A549 (cell line): ENCODE data around the gene ARFGEF3. TPM values are rescaled to one million over a fixed set of nuclear protein-coding genes. Genes with fewer than 3 reads are reported as not detected.
"Not testable (repeated sequence)": the region's sequence is repeated elsewhere in the genome, so short reads cannot be mapped to it uniquely, and the experiment has no call there.

ENCODE experiments used
- ATAC-seq, 2 experiments: fragments of 200-7000 bp in 1 of 2; fragments of >200 bp in 1 of 2; cut with Nextera tagmentation in 1 of 2; cut with Tn5 transposase in 1 of 2; 3 replicates each; pipeline versions ENCODE4 v1.8.0 to v1.9.1; 2018 to 2020; ENCODE audit warnings: mild to moderate bottlenecking in 1 of 2, moderate library complexity in 1 of 2
- CTCF ChIA-PET: fragments of 300-600 bp; sonication (Branson Sonifier 250); formaldehyde crosslinking; extraction: SDS; loops from one replicate; lab custom pipeline; 2021; ENCODE audit warnings: antibody characterized with exemption, inconsistent platforms; lab: Yijun Ruan, JAX
- POLR2A ChIA-PET: fragments of 350-600 bp; formaldehyde crosslinking; extraction: SDS; loops from one replicate; lab custom pipeline; 2021; ENCODE audit warnings: antibody characterized with exemption, inconsistent platforms; lab: Yijun Ruan, JAX
- DNase-seq, 2 experiments: peaks; one replicate each; pipeline versions ENCODE4 v3.0.0 to v3.0.0-alpha.2; 2011 to 2016; ENCODE audit warnings: low read depth in 1 of 2, low spot score in 1 of 2
- FAIRE-seq: peaks from 2 replicates; lab custom pipeline; 2011; peaks lifted over from hg19 to GRCh38; lab: Jason Lieb, UNC
- H3K27ac ChIP-seq, 2 experiments: fragments of >200 bp; sonication (Bioruptor Twin); formaldehyde crosslinking; 3 replicates each; pipeline ENCODE4 v1.5.1; 2016 to 2017
- H3K4me1 ChIP-seq: fragments of >200 bp; sonication (Bioruptor Twin); formaldehyde crosslinking; 3 replicates; pipeline ENCODE4 v1.6.1; 2016
- H3K4me2 ChIP-seq: fragments of >200 bp; sonication (Bioruptor Twin); formaldehyde crosslinking; 3 replicates; pipeline ENCODE4 v1.6.1; 2016
- H3K4me3 ChIP-seq: fragments of >200 bp; sonication (Bioruptor Twin); formaldehyde crosslinking; 3 replicates; pipeline ENCODE4 v1.5.1; 2016
- H3K9me3 ChIP-seq: fragments of >200 bp; sonication (Bioruptor Twin); formaldehyde crosslinking; 3 replicates; pipeline ENCODE4 v1.6.1; 2016
- BCL3 ChIP-seq: fragments of >200 bp; sonication (Bioruptor Twin); formaldehyde crosslinking; IDR thresholded peaks from 3 replicates; pipeline ENCODE4 v1.6.1; 2016
- CEBPB ChIP-seq, 2 experiments: fragments of >200 bp in 1 of 2; sonication (Bioruptor Twin) in 1 of 2; formaldehyde crosslinking in 1 of 2; IDR thresholded peaks; 2 replicates each; pipeline ENCODE4 v1.6.1; 2012 to 2016
- CHD2 ChIP-seq: fragments of 150-350 bp; IDR thresholded peaks from 2 replicates; pipeline ENCODE4 v1.6.1; 2014; ENCODE audit warnings: low read length; ENCODE audit not compliant: partially characterized antibody
- EP300 ChIP-seq, 2 experiments: fragments of >200 bp; sonication (Bioruptor Twin); formaldehyde crosslinking; IDR thresholded peaks; 2 replicates in 1 of 2; 3 replicates in 1 of 2; pipeline ENCODE4 v1.6.1; 2016 to 2017
- FOSL2 ChIP-seq, 2 experiments: fragments of 450-650 bp in 1 of 2; fragments of >200 bp in 1 of 2; sonication (Bioruptor Twin) in 1 of 2; formaldehyde crosslinking; IDR thresholded peaks; 2 replicates each; pipeline versions ENCODE4 v1.5.0 to v1.6.1; 2016 to 2020; ENCODE audit warnings: mild to moderate bottlenecking in 1 of 2, moderate library complexity in 1 of 2
- FOXS1 ChIP-seq: fragments of 250-450 bp; sonication (Bioruptor Pico); IDR thresholded peaks from 2 replicates; pipeline ENCODE4 v1.5.0; 2020; ENCODE audit warnings: mild to moderate bottlenecking, moderate library complexity
- HES2 ChIP-seq: fragments of >200 bp; sonication (Bioruptor Twin); formaldehyde crosslinking; IDR thresholded peaks from 2 replicates; pipeline ENCODE4 v1.6.1; 2016
- HOXB13 ChIP-seq: fragments of 250-450 bp; sonication (Bioruptor Pico); IDR thresholded peaks from 2 replicates; pipeline ENCODE4 v1.5.0; 2020; ENCODE audit warnings: low read depth, mild to moderate bottlenecking, moderate library complexity
- JUN ChIP-seq, 2 experiments: fragments of >200 bp; sonication (Bioruptor Twin); formaldehyde crosslinking; IDR thresholded peaks; 2 replicates in 1 of 2; 3 replicates in 1 of 2; pipeline ENCODE4 v1.6.1; 2016 to 2017
- KDM1A ChIP-seq: fragments of 200-600 bp; sonication (generic); IDR thresholded peaks from 2 replicates; pipeline ENCODE4 v1.6.1; 2016; ENCODE audit warnings: low read depth, mild to moderate bottlenecking
- MAFK ChIP-seq: fragments of 450-650 bp; IDR thresholded peaks from 2 replicates; pipeline ENCODE4 v1.6.1; 2014; ENCODE audit not compliant: partially characterized antibody
- MAX ChIP-seq: IDR thresholded peaks from 2 replicates; pipeline ENCODE4 v1.6.1; 2012
- NFE2L2 ChIP-seq: fragments of 150-350 bp; conservative IDR thresholded peaks from 2 replicates; pipeline ENCODE4 v1.6.1; 2014; ENCODE audit warnings: low read length
- NPAS2 ChIP-seq: fragments of 250-450 bp; sonication (Bioruptor Pico); IDR thresholded peaks from 2 replicates; pipeline ENCODE4 v1.8.0; 2022; ENCODE audit warnings: mild to moderate bottlenecking, moderate library complexity, borderline replicate concordance
- PBX3 ChIP-seq: IDR thresholded peaks from 2 replicates; pipeline ENCODE4 v1.6.1; 2012
- PHF8 ChIP-seq: fragments of 200-600 bp; sonication (generic); IDR thresholded peaks from 2 replicates; pipeline ENCODE4 v1.6.1; 2016; ENCODE audit warnings: low read depth, mild to moderate bottlenecking, antibody characterized with exemption, moderate library complexity, borderline replicate concordance
- POLR2AphosphoS2 ChIP-seq: conservative IDR thresholded peaks from 2 replicates; pipeline ENCODE4 v1.6.1; 2012; ENCODE audit warnings: low read length, improper control_type of control experiment, inconsistent platforms
- RCOR1 ChIP-seq: fragments of 150-350 bp; IDR thresholded peaks from 2 replicates; pipeline ENCODE4 v1.6.1; 2014; ENCODE audit warnings: antibody characterized with exemption, low read length, low read depth
- RFX5 ChIP-seq: fragments of 450-650 bp; IDR thresholded peaks from 2 replicates; pipeline ENCODE4 v1.7.1; 2014; ENCODE audit warnings: antibody characterized with exemption, mild to moderate bottlenecking, moderate library complexity
- SMC3 ChIP-seq: fragments of >200 bp; sonication (Bioruptor Twin); formaldehyde crosslinking; IDR thresholded peaks from 3 replicates; pipeline ENCODE4 v1.6.1; 2018; ENCODE audit warnings: inconsistent platforms
- SREBF2 ChIP-seq: fragments of 450-650 bp; IDR thresholded peaks from 2 replicates; pipeline ENCODE4 v1.6.1; 2014; ENCODE audit warnings: mild to moderate bottlenecking, moderate library complexity
- TP53 ChIP-seq: fragments of 250-450 bp; sonication (Bioruptor Pico); IDR thresholded peaks from 2 replicates; pipeline ENCODE4 v1.5.0; 2021; ENCODE audit warnings: mild to moderate bottlenecking, moderate library complexity
- ZFP36 ChIP-seq: fragments of 450-650 bp; IDR thresholded peaks from 2 replicates; pipeline ENCODE4 v1.6.1; 2014; ENCODE audit warnings: borderline replicate concordance; ENCODE audit not compliant: partially characterized antibody
- WGBS: methylation state at CpG from one replicate; pipeline ENCODE4 v1.1.6; 2017; ENCODE audit errors: missing lambda C conversion rate; 5-methylcytosine and 5-hydroxymethylcytosine counted together
- polyA plus RNA-seq, 4 experiments: library from polyadenylated mRNA; depleted of rRNA in 3 of 4; stranded (reverse); fragments of >200 nt; fragmentation: RNase III in 1 of 4; extraction: RNeasy Plus Mini Kit Qiagen cat#74134 plus additional on column Dnase treatment in 1 of 4; gene quantifications; 2 replicates in 3 of 4; 3 replicates in 1 of 4; pipeline ENCODE4 v1.2.3, GENCODE V29; 2011 to 2017
- TF ChIP-seq, protein P1 (sequence below): IDR thresholded peaks from 2 replicates; pipeline ENCODE4 v1.6.1; 2012; ENCODE audit warnings: low read depth, borderline replicate concordance
- TF ChIP-seq, protein P2 (sequence below): fragments of >200 bp; sonication (Bioruptor Twin); formaldehyde crosslinking; IDR thresholded peaks from 3 replicates; pipeline ENCODE4 v1.5.1; 2016
- TF ChIP-seq, protein P3 (sequence below): fragments of 250-450 bp; sonication (Bioruptor Pico); IDR thresholded peaks from 2 replicates; pipeline ENCODE4 v1.5.0; 2020; ENCODE audit warnings: low read depth, mild to moderate bottlenecking, moderate library complexity
- TF ChIP-seq, protein P4 (sequence below): fragments of 150-350 bp; IDR thresholded peaks from 2 replicates; pipeline ENCODE4 v1.6.1; 2014; ENCODE audit warnings: low read depth, mild to moderate bottlenecking, low read length

Gene ARFGEF3
- polyA plus RNA-seq, 2 of the 4 experiments (the other 2 are of a cell fraction), result 0.15 to 0.83 TPM

DNA sequence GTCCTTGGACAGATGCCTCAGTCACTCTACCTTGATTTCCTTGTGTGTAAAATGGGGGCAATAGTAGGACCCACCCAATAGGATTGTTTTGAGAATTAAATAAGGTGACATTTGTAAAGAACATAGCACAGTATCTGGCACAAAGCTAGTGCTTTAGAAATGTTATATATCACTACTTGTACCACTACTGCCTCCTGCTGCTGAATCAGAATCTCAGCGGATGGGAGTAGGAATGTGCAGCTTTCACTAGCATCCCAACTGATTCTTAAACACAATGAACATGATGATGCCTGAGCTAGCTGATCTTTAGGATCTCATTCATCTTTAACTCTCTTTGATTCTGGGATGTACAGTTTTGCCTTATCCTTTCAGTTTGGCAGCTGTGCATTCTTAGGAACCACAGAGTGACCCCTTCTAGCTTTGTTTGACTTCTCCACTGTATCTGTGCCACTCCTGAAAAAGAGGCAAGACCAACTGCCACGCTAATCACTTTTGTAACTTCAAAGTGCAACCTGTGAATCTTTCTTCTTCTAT, 49.4 kb downstream of the ARFGEF3 start:
- POLR2A ChIA-PET, result no interaction called here
- TF ChIP-seq PBX3 (no peak), JUN (IDR thresholded peaks at IDR 0.05) (no peak), PHF8 (no peak), BCL3 (no peak), NFE2L2 (no peak), HES2 (no peak), SMC3 (no peak)
- TF ChIP-seq, protein P1, sequence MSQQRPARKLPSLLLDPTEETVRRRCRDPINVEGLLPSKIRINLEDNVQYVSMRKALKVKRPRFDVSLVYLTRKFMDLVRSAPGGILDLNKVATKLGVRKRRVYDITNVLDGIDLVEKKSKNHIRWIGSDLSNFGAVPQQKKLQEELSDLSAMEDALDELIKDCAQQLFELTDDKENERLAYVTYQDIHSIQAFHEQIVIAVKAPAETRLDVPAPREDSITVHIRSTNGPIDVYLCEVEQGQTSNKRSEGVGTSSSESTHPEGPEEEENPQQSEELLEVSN, result no peak
- Histone ChIP-seq H3K4me2 (no peak overlapping the region), H3K27ac (no peak overlapping the region), H3K4me3 (no peak overlapping the region), H3K9me3 (no peaks in the 10 kb centered on the region), H3K4me1 (no peaks in the 10 kb centered on the region)
- no peak for ATAC-seq
- no peak for FAIRE-seq
- WGBS, result 77% methylated on average over 2 of the region's 2 CpGs
- DNase-seq, result peak in 1 of 2 experiments; percentile 3
- CTCF ChIA-PET, result interaction anchor here (1.1 kb wide), 1 partner anchor 9 kb away, joined by 3 read pairs; no protein-coding TSS in a partner anchor

DNA sequence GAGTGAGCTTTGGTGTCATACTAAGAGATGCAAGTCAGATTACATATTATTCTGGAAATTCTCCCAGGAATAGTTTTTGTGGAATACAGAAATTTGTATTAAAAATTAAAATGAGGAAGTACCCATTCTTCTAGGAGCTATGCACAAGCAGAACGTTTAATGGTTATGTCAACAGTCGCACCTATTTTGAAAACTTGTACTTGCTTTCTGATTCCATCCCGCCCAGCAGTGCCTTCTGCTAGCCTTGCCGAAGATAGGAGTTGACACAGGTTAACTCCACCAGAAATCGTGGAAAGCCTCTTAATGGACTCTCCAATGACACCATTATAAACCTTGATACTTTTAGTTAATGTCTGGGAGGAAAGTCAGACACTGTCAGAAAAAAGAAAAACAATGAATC, 49.9 kb downstream of the ARFGEF3 start:
- no peak overlapping the region for H3K4me2 ChIP-seq
- H3K27ac ChIP-seq, result no peak overlapping the region
- ChIA-PET POLR2A (no interaction called here), CTCF (interaction anchor here (1.1 kb wide), 1 partner anchor 10 kb away, joined by 3 read pairs; no protein-coding TSS in a partner anchor)
- no peak for FAIRE-seq
- H3K9me3 ChIP-seq, result no peaks in the 10 kb centered on the region
- TF ChIP-seq NPAS2 (CRISPR knock-in tag) (no peak), ZFP36 (no peak), FOSL2 (IDR thresholded peaks at IDR 0.05) (no peak), FOSL2 (CRISPR knock-in tag; IDR thresholded peaks at IDR 0.05) (no peak), HOXB13 (no peak), EP300 (IDR thresholded peaks at IDR 0.05) (no peak), POLR2AphosphoS2 (no peak), FOXS1 (CRISPR knock-in tag) (no peak), KDM1A (no peak), RCOR1 (no peak), SREBF2 (no peak), PBX3 (no peak), MAFK (no peak), MAX (no peak), RFX5 (no peak), CHD2 (no peak), TP53 (no peak), CEBPB (IDR thresholded peaks at IDR 0.05) (no peak)
- TF ChIP-seq, protein P2, sequence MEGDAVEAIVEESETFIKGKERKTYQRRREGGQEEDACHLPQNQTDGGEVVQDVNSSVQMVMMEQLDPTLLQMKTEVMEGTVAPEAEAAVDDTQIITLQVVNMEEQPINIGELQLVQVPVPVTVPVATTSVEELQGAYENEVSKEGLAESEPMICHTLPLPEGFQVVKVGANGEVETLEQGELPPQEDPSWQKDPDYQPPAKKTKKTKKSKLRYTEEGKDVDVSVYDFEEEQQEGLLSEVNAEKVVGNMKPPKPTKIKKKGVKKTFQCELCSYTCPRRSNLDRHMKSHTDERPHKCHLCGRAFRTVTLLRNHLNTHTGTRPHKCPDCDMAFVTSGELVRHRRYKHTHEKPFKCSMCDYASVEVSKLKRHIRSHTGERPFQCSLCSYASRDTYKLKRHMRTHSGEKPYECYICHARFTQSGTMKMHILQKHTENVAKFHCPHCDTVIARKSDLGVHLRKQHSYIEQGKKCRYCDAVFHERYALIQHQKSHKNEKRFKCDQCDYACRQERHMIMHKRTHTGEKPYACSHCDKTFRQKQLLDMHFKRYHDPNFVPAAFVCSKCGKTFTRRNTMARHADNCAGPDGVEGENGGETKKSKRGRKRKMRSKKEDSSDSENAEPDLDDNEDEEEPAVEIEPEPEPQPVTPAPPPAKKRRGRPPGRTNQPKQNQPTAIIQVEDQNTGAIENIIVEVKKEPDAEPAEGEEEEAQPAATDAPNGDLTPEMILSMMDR, result no peak
- TF ChIP-seq, protein P3, sequence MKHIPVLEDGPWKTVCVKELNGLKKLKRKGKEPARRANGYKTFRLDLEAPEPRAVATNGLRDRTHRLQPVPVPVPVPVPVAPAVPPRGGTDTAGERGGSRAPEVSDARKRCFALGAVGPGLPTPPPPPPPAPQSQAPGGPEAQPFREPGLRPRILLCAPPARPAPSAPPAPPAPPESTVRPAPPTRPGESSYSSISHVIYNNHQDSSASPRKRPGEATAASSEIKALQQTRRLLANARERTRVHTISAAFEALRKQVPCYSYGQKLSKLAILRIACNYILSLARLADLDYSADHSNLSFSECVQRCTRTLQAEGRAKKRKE, result no peak
- TF ChIP-seq, protein P4, sequence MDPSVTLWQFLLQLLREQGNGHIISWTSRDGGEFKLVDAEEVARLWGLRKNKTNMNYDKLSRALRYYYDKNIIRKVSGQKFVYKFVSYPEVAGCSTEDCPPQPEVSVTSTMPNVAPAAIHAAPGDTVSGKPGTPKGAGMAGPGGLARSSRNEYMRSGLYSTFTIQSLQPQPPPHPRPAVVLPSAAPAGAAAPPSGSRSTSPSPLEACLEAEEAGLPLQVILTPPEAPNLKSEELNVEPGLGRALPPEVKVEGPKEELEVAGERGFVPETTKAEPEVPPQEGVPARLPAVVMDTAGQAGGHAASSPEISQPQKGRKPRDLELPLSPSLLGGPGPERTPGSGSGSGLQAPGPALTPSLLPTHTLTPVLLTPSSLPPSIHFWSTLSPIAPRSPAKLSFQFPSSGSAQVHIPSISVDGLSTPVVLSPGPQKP, result no peak
- no peak for DNase-seq
- H3K4me1 ChIP-seq, result no peaks in the 10 kb centered on the region
- 49% methylated on average over 5 of the region's 5 CpGs for WGBS
- no peak for ATAC-seq
- no peak overlapping the region for H3K4me3 ChIP-seq

DNA sequence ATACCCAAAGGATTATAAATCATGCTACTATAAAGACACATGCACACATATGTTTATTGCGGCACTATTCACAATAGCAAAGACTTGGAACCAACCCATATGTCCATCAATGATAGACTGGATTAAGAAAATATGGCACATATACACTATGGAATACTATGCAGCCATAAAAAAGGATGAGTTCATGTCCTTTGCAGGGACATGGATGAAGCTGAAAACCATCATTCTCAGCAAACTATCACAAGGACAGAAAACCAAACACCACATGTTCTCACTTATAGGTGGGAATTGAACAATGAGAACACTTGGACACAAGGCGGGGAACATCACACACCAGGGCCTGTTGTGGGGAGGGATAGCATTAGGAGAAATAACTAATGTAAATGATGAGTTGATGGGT, 50.8 kb downstream of the ARFGEF3 start:
- H3K4me3 ChIP-seq, FAIRE-seq, DNase-seq, POLR2A ChIA-PET, H3K4me1 ChIP-seq, H3K9me3 ChIP-seq, ATAC-seq, H3K4me2 ChIP-seq, H3K27ac ChIP-seq: not testable (repeated sequence)
- CTCF ChIA-PET, result interaction anchor here (0.7 kb wide), 1 partner anchor 9 kb away, joined by 3 read pairs; no protein-coding TSS in a partner anchor
- 89% methylated on average over 2 of the region's 2 CpGs for WGBS
